GM12875 (cell line): ENCODE measurements around the gene HAUS5.

Source experiments
- H3K4me3 ChIP-seq: one replicate; pipeline ENCODE4 v1.5.1; 2011; ENCODE audit warnings: low read depth, low read length, control low read depth
- CTCF ChIP-seq: IDR thresholded peaks from 2 replicates; pipeline ENCODE4 v1.5.1; 2011; ENCODE audit warnings: low read depth, mild to moderate bottlenecking, control low read depth, inconsistent platforms, low read length, moderate library complexity, borderline replicate concordance; ENCODE audit not compliant: insufficient read depth

HAUS5 gene

GRCh38 chr19:35609851-35610353 lies 2.6 kb upstream of the HAUS5 start:
- no peak for TF ChIP-seq CTCF
- no peak overlapping the region for H3K4me3 ChIP-seq

- H3K4me3 ChIP-seq: peak overlapping the region; percentile 71
- no peak for TF ChIP-seq CTCF
Measured at GRCh38 chr19:35612224-35612558, 344 bp upstream of the HAUS5 start.

- no peak overlapping the region for H3K4me3 ChIP-seq
- TF ChIP-seq CTCF: no peak
Measured at GRCh38 chr19:35613574-35613973, 1.0 kb downstream of the HAUS5 start.

GRCh38 chr19:35615036-35615435 lies 2.5 kb downstream of the HAUS5 start:
- no peak for TF ChIP-seq CTCF
- H3K4me3 ChIP-seq: no peak overlapping the region

- no peak for TF ChIP-seq CTCF
- H3K4me3 ChIP-seq: no peak overlapping the region
Measured at GRCh38 chr19:35618857-35619256, 6.3 kb downstream of the HAUS5 start.

- TF ChIP-seq CTCF: no peak
- no peak overlapping the region for H3K4me3 ChIP-seq
Measured at GRCh38 chr19:35619290-35619923, 6.9 kb downstream of the HAUS5 start.

GRCh38 chr19:35620001-35620400 lies 7.5 kb downstream of the HAUS5 start:
- TF ChIP-seq CTCF: no peak
- no peak overlapping the region for H3K4me3 ChIP-seq
